Inflammatory macrophage treated with lipopolysaccharide for 1 hour (primary cell): Measurements from ENCODE around the gene TRMU.

ENCODE experiments used
- DNase-seq, 2 donors: peaks; one replicate each; pipeline ENCODE4 v3.0.0-alpha.2; 2020 to 2022

Gene TRMU

DNA sequence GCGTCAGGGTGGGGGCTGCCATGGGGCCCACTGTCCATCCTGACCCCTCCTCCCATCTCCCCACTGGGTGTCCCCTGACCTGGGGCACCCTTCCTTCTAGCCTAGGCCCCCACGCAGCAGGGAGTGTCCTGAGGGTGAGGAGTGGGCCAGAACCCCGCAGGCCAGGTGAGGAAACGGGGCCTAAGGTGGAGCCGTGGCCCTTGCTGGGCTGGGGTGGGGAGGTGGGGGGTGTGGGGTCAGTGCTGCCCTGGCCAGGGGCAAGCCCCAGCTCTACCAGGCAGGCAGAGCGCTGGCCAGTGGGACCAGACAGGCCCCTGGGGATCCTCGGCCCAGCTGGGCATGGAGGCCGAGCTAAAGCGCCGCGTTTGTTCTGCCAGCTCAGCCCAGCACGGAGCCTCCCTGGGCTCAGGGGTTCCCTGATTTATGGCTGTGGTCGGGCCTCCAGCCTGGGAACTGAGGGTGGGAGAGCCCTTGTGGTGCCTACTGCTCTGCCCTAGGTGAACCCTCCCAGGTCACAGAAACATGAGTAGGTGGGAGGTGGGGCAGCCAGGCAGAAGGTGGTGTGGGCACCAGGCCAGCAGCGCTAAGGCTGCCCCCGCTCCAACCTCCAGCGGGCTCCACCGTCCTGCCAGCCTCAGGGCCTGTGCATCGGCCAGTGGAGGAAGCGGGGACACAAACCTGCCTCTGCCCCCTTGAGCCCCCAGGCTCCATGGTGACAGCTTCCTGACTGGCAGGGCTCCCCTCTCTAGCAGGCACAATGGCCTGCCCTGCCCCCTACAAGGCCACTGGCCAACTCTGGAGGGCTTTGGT is 22.4 kb downstream of the TRMU start:
- no peak for DNase-seq

DNA sequence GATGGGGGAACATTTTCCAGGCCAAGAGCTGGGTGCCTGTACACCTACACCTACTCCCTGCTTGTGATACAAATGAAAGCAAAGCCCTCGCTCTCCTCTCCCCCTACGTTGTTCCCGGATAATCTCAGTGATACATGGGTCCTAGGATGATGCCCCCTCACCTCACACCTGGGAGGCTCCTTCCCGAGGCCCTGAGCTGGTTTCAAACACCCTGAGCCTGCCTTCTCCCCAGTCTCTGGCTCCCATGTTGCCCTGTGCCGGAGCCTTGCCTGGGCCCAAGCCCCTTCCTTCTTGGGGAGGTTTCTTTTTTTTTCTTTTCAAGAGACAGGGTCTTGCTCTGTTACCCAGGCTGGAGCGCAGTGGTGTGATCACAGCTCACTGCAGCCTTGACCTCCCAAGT is 23.3 kb downstream of the TRMU start:
- no peak for DNase-seq

DNA sequence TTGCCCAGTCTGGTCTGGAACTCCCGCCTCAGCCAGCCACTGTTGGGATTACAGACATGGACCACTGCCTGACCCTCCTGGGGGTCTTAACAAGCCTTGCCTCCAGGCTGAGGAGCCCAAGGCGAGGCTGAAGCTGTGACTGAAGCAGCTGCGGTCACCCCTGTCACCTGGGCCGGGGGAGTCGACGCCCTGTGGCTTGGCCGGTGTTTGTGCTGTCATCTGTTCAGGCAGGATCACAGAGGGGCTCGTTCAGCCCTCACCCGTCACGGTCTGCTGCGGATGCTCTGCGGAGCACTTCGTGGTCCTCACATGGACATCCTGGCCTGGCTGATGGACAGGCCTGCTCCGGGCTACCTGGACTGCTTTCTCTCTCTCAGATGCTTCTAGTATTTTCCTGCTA is 23.8 kb downstream of the TRMU start:
- no peak for DNase-seq

DNA sequence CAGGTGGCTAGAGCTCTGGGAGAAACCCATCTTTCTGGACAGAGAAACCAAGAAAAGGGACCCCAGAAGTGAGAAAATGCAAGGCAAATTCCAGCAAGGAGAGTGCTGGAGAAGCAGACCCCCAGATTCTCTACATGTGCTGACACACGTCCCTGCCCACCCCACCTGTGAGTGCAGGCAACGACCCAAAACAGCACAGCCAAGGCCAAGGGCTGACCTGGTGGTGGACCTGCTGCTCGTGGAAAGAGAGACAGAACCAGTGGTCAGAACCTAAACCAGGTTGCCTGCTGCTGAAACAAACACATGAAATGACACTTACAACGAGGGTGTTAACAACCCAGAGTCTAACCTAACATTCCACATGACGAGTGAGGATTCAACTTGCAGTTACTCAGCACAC is 24.6 kb downstream of the TRMU start:
- no peak for DNase-seq

DNA sequence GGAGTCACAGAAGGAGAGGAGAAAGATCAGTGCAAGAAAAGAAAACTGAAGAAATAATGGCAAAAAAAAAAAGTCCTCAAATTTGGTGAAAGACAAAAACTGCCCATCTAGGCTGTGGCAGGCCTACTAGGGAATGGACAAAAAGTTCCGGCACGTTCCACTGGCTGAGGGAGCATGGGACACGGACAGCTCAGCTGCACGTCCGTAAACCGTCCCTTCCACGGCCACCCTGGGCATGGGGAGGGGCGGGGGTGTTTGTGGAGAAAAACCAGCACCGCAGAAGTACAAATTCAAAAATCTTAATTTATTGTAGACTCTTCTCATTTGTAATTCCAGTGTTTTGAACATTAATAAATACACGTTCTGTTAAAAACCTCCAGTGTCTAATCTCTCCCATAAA is 25.4 kb downstream of the TRMU start:
- no peak for DNase-seq

DNA sequence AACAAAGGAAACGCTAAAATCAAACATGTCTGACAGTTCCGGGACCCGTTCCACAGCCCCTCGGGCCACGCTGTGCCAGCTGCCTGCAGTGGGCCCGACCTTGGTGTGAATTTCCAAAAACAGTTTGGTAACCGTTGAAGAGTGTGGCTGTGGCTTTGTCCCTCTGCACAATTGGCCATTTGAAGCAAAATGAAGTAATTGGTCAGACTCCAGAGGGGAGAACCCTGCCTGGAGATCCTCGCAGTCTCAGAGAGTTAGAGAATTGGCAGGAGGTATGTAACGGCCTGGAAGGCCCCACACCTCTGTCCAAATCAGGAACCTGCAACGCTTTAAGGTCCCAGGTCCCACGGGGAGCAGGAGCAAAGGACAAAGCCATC is 26.3 kb downstream of the TRMU start:
- DNase-seq = no peak

DNA sequence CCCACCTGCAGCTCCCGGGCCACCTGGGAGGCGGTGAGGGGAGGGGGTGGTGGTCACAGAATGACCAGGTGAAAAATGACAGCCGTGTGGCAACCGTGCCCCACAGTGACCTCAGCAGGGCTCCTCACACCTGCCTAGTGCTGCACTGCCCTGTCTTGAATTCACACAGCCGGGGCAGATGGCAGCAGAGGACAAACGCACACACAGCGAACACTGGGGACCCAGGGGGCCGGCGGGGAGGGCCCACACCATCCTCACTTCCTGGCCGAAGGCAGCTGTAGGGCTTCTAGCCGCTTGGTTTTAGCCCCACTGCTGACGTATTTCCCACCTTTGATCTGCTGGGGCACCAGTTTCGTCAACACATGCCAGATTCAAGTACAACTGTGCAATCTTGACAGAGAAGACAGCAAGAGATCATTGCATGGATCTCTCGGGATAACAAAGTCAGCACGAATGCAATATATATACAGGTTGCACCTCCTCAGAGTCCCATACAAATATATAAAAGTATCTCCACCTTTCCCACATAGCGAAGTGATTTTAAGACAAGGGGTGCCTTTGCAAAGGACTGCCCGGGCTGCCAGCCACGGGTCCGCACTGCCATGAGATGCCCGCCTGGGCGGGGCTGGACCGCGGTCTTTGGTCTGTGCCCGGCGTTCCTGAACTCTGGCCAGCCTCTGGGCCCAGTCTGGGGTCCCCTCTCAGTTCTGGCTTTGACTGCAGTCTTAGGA is 26.9 kb downstream of the TRMU start:
- no peak for DNase-seq

DNA sequence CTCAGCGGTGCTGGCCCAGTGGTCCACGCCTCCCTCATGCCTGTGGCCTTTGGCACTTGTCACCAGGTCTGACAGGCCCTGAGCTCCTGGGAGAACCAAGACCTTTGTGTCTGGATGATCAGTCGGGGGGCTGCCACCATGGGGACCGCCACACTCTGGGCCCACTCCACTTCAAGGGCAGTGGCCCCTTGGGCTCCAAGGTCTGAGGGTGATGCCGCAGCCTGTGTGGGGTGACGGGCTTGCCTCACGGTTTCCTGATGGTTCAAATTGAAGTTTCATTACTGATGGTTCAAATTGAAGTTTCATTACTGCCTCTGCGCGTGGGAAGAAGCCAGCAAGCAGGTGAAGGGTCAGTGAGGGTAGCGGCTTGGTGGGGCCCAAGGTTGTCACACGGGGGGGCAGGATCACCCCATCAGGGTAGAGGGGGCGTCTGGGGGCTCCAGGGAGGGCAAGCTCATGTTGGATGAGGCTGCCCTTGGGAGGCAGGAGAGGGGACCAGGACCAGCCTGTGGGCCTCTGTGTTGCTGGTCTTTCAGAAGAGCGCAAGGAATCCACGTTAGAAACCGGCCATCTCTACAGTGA is 27.5 kb downstream of the TRMU start:
- DNase-seq = no peak

DNA sequence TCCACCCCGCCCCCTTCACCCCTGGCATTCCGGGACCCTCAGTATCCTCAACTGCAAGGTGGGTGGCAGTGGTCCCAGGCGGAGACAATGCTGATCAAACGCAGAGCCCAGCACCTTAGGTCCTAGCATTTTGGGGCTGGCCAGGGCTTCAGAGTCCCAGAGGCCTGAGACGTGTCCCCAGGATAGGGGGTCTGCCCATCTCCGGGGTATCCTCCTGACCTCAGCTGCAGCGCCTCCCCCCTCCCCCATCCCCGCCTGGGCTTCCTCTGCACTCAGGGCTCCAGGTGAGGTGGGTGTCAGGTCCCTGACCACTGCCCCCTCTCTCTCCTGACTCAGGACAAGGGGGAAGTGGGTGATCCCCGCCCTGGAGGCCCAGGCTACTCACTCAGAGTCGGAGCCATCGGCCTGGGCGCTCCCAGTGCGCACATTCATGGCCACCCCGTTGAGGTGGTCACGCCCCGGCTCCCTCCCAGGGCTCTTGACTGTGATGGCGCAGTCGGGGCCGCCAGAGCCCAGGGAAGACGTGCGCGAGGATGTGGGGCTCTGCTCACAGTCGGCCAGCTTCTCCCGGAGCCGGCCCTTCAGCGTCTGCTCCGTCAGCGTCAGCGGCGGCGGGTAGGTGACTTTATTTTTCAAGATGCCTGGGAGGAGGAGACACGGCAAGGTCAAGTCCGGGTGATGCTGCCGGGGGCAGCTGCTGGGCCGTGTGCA is 28.3 kb downstream of the TRMU start:
- DNase-seq = no peak

DNA sequence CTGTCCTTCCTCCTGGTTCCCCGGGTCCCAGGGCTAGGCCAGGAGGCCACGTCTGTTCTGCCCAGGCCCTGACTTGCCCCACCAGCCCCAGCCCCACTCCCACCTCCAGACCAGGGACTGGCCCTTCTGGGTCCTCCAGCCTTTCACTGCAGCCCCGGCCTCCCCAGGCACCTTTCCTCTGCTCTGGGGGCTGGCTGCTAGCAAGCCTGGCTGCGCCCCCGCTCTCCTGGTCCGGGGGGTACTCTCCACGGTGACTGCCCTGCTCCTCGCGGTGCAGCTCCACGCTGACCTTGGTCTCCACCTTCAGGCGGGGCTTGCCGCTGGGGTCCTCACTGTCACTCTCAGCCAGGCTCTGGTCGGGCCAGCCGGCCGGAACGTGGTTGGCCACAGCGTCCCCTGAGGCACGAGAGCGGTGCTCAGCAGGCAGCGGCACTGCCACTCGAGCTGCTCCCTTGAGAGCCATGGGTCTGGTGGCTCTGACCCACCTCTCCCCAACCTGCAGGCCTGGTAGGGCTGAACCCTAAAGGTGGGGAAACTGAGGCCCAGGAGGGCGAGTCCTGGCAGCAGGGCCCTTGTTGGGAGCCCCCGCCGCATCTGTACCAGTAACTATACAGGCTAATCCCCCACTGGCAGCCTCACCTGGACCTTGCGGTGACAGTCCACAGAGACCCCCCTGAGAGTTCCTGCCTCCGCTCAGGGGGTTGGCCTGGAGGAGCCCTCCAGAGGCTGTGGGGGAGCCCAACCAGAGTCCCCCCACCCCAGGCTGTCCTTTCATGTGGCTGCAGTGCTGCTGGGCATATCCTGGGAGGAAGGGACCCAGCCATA is 29.0 kb downstream of the TRMU start:
- no peak for DNase-seq

DNA sequence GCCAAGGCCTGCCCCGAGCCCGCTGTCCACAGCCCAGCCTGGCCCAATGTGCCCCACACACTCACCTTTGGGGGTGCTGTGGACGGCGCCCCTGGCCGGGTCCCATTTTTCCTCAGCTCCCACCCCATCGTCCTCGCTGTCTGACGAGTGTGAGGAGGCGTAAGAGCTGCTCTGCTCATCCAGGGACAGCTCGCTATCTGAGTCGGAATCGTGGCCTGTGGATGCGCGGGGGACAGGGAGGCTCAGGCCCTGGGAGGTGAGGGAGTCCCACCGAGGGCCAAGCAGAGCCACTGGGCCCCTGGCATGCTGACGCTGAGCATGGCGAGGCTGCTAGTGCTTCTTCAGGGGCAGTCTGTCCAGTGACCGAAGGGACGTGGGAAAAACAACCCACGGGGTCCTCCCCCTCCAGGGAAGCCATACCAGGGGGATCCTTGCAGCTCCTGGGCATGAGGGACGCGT is 29.7 kb downstream of the TRMU start:
- no peak for DNase-seq

DNA sequence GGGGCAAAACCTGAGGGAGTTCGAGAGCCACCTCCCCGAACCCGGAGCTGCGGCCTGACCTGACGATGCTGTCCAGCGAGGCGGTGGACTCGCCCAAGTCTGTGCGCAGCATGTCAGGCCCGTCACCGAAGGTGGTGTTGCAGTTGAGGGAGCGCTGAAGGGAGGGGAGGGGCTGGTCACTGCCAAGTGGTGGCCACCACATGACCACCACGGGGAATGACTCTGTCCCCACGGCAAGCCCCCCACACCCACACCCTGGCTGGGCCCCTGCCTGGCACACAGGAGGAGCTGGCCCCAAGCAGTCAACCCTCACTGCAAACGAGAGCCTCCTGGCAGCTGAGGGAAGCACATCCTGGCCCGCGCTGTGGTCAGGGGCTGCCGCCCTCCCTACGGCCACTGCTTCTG is 30.8 kb downstream of the TRMU start:
- DNase-seq = no peak

DNA sequence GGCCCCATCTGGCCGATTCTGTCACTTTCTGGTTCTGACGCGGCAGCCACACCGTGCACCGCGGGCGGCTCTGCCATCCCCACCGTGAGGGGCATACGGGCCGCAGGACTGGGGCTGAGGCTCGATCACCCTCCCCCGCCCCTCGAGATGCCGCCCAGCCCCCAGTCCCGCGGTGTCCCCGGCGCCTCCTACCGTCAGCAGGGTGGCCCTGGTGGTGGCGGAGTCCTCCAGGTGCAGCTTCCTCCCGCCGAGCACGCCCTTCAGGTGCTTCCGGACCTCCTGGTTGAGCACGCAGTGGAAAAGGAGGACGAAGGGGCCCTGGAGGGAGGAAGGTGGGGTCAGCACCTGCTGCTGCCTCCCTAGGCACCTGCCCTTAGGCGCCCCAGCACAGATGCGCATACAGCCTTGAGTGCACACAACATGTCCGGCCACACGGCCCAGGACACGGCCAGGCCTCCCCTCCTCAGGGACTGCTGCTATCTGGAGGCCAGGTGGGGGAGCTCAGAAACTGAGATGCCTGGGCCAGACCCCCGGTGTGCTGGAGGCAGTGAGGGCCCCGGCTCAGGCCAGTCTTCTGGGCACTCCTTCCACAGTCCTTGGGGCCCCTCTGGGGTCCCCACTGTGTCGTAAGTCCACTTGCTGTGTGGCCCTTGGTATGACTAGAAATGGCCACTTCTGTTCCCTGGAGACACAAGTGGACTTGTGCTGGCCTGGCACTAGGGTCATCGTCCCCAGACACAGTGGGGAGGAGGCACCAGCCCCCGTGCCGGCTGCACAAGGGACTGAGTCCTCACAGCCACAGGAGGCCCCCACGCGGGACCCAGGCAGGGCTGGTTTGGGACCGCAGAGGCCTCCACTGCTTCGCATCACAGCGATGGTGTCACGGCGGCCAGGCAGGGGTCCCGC is 31.5 kb downstream of the TRMU start:
- no peak for DNase-seq

DNA sequence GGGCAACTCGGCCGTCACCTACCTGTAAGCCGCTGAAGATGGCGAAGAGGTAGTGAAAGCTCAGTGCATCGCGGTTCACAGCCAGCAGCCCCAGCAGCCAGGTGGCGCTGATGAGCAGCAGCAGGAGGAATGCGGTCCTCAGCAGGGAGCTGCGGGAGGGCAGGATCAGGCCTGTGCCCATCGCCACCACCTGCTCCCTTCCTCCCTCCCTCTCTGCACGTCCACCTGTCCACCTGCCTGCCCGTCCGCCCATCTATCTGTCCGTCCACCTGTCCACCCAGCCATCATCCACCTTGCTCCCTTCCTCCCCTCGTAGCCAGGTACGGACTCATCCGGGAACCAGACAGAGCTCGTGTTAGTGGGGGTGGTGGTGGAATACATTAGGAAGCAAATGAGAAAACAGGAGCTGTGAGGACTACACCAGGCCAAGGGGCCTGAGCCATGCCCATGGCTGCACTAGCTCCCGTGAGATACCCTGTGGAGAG is 32.2 kb downstream of the TRMU start:
- DNase-seq = peak; percentile 26 to 72

DNA sequence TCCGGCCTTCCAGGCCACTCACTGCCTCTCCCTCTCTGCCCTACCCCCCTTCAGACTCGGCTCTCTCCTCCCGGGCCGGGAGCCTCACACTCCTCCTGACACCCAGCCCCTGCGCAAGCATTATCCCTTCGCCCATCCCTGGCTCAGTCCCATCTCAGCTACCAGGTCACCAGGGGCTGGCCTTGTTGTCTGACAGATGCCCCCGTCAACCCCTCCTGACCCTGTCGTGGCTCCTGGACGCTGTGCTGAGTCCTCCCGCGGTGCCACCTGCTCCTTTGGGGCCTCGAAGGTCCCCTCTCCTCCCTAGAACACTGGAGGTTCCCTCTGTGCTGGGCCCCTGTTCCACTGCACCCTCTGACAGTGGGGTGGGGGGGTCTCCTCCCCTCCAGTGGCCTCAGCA is 32.9 kb downstream of the TRMU start:
- DNase-seq = no peak

DNA sequence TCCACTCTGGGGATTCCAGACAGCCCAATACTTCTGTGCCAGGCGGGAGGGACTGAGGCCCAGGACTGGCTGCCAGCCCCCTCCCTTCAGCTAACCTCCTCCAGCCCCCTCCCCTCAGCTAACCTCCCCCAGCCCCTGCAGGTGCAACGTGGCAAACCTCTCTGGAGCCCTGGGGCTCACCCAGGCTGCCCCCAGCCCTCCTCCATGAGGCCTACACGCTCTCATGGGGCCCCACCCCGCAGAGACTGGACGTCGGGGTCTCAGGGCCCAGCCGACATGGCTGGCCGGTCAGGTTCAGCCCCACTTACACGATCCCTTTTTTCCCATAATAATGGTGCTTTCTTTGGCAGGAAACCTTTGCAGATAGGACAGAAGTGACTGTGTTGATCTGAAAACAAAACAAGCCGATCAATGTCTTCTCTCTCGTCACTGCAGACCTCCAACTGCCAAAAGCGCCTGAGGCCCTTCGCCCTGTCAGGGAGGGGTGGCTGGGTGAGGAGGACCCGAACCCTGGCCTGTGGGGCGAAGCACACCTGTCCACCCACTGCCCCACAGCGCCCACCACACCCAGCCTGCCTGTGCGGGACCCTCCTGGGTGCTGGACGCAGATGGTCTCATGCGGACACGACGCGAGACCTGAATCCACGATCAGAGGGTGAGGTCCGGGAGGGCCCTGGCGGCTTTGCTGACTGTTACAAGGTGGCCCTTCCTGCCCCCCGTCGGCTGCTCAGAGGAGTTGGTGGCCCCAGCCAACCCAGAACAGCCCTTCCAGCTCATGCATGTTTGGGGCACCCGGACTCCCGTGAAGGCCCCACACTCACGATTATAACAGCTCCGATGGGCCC is 33.6 kb downstream of the TRMU start:
- no peak for DNase-seq

DNA sequence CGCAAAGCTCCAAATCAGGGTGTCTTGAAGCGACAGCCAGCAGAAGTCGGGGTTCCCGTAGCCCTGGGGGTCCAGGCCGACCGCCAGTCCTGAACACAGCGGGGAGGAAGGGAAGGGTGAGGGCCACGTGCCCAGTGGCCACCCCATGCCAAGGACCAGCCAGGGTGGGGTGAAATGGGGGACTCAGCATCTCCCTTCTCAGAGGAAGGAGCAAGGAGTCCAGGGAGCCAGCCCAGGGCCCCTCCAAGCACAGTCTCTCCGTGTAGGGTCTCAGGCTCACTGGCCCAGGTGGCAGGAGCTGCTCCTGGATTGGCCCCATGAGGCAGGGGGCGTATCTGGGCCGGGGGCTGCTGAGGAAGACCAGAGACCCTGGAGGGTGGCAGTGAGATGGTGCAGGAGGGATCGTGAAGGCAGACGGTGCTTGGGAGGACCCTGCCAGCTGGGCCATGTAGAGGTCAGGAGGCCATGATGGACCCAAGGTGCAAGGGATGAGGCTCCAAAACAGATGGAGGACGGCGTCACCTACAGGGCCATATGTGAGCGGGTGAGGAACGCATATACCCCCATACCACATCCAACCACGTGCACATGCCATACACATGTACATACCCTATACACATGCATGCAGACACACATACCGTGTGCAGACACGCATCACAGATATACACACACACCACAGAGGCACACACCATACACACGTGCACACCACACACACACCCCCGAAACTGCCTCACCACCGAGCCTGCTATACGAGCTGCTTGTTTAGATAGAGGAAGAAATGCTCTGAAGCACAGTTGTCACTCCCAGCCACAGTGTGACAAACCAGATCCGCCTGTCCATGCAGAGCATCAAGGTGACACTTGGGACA is 34.4 kb downstream of the TRMU start:
- DNase-seq = no peak

DNA sequence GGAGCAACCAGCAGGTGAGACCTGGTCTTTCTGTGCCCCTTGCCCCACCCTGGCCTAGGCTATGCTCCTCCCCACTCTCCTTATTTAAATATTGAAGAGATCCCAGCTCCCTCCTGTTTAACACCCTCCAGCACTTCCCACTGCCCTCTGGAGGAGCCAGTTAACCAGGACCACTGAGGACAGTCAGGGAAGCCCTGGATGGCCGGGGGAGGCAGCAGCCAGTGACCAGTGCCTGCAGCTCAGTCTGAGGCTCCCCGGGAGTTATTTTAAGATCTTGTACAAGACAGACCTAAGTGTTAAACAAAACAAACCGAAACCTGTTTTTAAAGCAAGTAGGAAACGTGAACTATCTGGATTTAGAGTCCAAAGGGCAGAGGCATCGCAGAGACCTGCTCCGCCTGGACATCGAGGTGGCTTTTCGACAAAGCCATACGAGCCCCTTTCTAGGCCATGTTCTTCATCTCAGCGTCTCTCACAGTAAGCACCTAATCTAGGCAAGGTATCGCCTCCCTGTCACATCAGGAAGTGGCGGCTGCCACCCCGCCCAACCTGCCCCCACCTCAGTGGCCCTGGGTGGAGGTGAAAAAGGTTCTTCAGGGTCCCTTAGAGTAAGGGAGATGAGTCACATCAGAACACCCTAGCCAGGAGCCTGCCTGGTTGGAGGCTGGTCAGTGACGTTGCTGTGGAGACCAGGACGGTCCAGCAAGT is 35.2 kb downstream of the TRMU start:
- no peak for DNase-seq
